HCT116 (cell line): ENCODE measurements around the gene LMNTD1. TPM values are rescaled to one million over a fixed set of nuclear protein-coding genes. Genes with fewer than 3 reads are reported as not detected.
"Not testable (repeated sequence)": the region's sequence is repeated elsewhere in the genome, so short reads cannot be mapped to it uniquely, and the experiment has no call there.

Experiments used
- ATAC-seq: fragments of 200-7000 bp; cut with Tn5 transposase; 2 replicates; pipeline ENCODE4 v1.9.1; 2020; ENCODE audit warnings: mild to moderate bottlenecking, moderate library complexity
- BruUV-seq: library from RNA; stranded (reverse); fragments of 400-500 nt; replicated peaks from 2 replicates; lab custom pipeline; 2021; lab: Mats Ljungman, UMichigan
- CTCF ChIA-PET: fragments of 300-600 bp; sonication (Branson Sonifier 250); formaldehyde crosslinking; loops from one replicate; lab custom pipeline; 2021; ENCODE audit warnings: antibody characterized with exemption; lab: Charles Lee
- POLR2A ChIA-PET: fragments of 300-600, 350-600 bp; sonication (Branson Sonifier 250); formaldehyde crosslinking; loops from one replicate; lab custom pipeline; 2021; ENCODE audit warnings: antibody characterized with exemption; lab: Charles Lee
- RAD21 ChIA-PET, 2 experiments: fragments of 300-600 bp; sonication (Branson Sonifier 250); formaldehyde crosslinking; loops; one replicate each; lab custom pipeline; 2023; ENCODE audit warnings: low total read pairs in 2 of 2; ENCODE audit not compliant: uncharacterized antibody in 2 of 2, unreplicated experiment in 2 of 2, low non-redundant PET in 1 of 2; lab: Charles Lee
- DNase-seq: peaks from one replicate; pipeline ENCODE4 v3.0.0-alpha.2; 2010; ENCODE audit warnings: low read depth, low spot score
- H2AFZ ChIP-seq: fragments of 200-600 bp; shearing (Covaris generic), sonication (generic); 2 replicates; pipeline ENCODE4 v1.6.1; 2017; ENCODE audit warnings: low read depth, mixed run types, mixed read lengths, antibody characterized with exemption, low read length; ENCODE audit not compliant: poor library complexity, severe bottlenecking
- H3K27ac ChIP-seq: 2 replicates; pipeline ENCODE4 v1.5.1; 2012; ENCODE audit warnings: low read depth, low read length
- H3K27me3 ChIP-seq: fragments of 200-600 bp; sonication (generic); 2 replicates; pipeline ENCODE4 v1.6.1; 2016; ENCODE audit warnings: mixed run types, low read length, mixed read lengths; ENCODE audit not compliant: insufficient read depth
- H3K36me3 ChIP-seq, 2 experiments: fragments of 200-500 bp in 1 of 2; fragments of 200-600 bp in 1 of 2; sonication (Bioruptor generic) in 1 of 2; sonication (generic) in 1 of 2; 2 replicates each; pipeline versions ENCODE4 v1.5.1 to v1.6.1; 2014 to 2016; ENCODE audit warnings: low read length in 2 of 2, inconsistent platforms in 1 of 2, mixed read lengths in 1 of 2, mixed run types in 1 of 2; ENCODE audit not compliant: insufficient read depth in 2 of 2, control insufficient read depth in 1 of 2
- H3K4me1 ChIP-seq, 2 experiments: fragments of 200-600 bp in 1 of 2; sonication (generic) in 1 of 2; 2 replicates each; pipeline versions ENCODE4 v1.5.1 to v1.6.1; 2012 to 2017; ENCODE audit warnings: low read length in 2 of 2, inconsistent platforms in 1 of 2, mild to moderate bottlenecking in 1 of 2, mixed read lengths in 1 of 2, mixed run types in 1 of 2, moderate library complexity in 1 of 2; ENCODE audit not compliant: insufficient read depth in 2 of 2, control insufficient read depth in 1 of 2
- H3K4me2 ChIP-seq: fragments of 200-600 bp; sonication (generic); 2 replicates; pipeline ENCODE4 v1.6.1; 2017; ENCODE audit warnings: mixed run types, low read length, mixed read lengths
- H3K4me3 ChIP-seq, 2 experiments: fragments of 200-600 bp in 1 of 2; sonication (generic) in 1 of 2; replicated peaks in 1 of 2; 2 replicates each; pipeline ENCODE4 v1.5.1; 2011 to 2016; ENCODE audit warnings: low read length in 2 of 2, control low read depth in 1 of 2, low read depth in 1 of 2, mild to moderate bottlenecking in 1 of 2, mixed read lengths in 1 of 2, mixed run types in 1 of 2
- H3K79me2 ChIP-seq: fragments of 200-600 bp; sonication (generic); 2 replicates; pipeline ENCODE4 v1.6.1; 2017; ENCODE audit warnings: mild to moderate bottlenecking, mixed run types, low read length, moderate library complexity, mixed read lengths; ENCODE audit not compliant: insufficient read depth
- H3K9ac ChIP-seq: fragments of 200-600 bp; sonication (generic); 2 replicates; pipeline ENCODE4 v1.6.1; 2016; ENCODE audit warnings: low read length, mixed read lengths
- H3K9me2 ChIP-seq: fragments of 200-600 bp; sonication (generic), shearing (Covaris generic); 2 replicates; pipeline ENCODE4 v1.6.1; 2017; ENCODE audit warnings: mixed run types, mild to moderate bottlenecking, moderate library complexity; ENCODE audit not compliant: insufficient read depth
- H3K9me3 ChIP-seq, 2 experiments: fragments of 200-500 bp in 1 of 2; fragments of 200-600 bp in 1 of 2; sonication (Bioruptor generic) in 1 of 2; sonication (generic) in 1 of 2; 2 replicates each; pipeline ENCODE4 v1.6.1; 2014 to 2017; ENCODE audit warnings: low read length in 2 of 2, mixed read lengths in 2 of 2, inconsistent platforms in 1 of 2, low read depth in 1 of 2, mild to moderate bottlenecking in 1 of 2, mixed run types in 1 of 2, moderate library complexity in 1 of 2; ENCODE audit not compliant: control insufficient read depth in 1 of 2, insufficient read depth in 1 of 2
- H4K20me1 ChIP-seq: fragments of 200-600 bp; sonication (generic), shearing (Covaris generic); 2 replicates; pipeline ENCODE4 v1.6.1; 2017; ENCODE audit warnings: mixed run types, mild to moderate bottlenecking, moderate library complexity; ENCODE audit not compliant: insufficient read depth
- JUND ChIP-seq: IDR thresholded peaks from 2 replicates; pipeline ENCODE4 v1.6.1; 2012
- SIN3A ChIP-seq: IDR thresholded peaks from 2 replicates; pipeline ENCODE4 v1.6.1; 2012; ENCODE audit warnings: low read depth
- TCF7L2 ChIP-seq: IDR thresholded peaks from 2 replicates; pipeline ENCODE4 v1.7.0; 2011; ENCODE audit warnings: borderline replicate concordance, inconsistent platforms; ENCODE audit not compliant: insufficient read depth, insufficient read length; ENCODE audit errors: extremely low read depth
- intact Hi-C: fragments of 100-400 bp; cut with micrococcal nuclease; formaldehyde crosslinking; loops from 2 replicates; pipeline ENCODE4 v1.10.0; 2022
- total RNA-seq: library from RNA; stranded (reverse); gene quantifications from one replicate; pipeline ENCODE4 v1.2.1, GENCODE V29; 2021; ENCODE audit not compliant: unreplicated experiment

LMNTD1 gene
- total RNA-seq, 1 experiment from 2014 or later: not detected

DNA sequence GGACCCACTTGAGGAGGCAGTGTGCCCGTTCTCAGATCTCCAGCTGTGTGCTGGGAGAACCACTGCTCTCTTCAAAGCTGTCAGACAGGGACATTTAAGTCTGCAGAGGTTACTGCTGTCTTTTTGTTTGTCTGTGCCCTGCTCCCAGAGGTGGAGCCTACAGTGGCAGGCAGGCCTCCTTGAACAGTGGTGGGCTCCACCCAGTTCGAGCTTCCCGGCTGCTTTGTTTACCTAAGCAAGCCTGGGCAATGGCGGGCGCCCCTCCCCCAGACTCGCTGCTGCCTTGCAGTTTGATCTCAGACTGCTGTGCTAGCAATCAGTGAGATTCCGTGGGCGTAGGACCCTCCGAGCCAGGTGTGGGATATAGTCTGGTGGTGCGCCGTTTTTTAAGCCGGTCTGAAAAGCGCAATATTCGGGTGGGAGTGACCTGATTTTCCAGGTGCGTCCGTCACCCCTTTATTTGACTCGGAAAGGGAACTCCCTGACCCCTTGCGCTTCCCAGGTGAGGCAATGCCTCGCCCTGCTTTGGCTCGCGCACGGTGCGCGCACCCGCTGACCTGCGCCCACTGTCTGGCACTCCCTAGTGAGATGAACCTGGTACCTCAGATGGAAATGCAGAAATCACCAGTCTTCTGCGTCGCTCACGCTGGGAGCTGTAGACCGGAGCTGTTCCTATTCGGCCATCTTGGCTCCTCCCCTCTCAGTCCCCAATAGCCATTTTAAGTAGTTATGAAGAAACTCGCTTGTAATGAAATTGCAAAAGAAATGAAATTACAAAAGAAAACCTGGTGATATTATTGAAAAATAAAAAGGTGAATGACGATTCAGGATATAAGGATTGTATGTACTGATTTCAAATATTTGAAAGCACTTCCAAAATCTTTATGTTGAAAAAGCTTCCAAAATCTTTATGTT is 63.9 kb downstream of the LMNTD1 start:
- H3K4me2 ChIP-seq, H3K9me2 ChIP-seq, DNase-seq, H3K9me3 ChIP-seq, H3K36me3 ChIP-seq, H3K9ac ChIP-seq, H4K20me1 ChIP-seq, intact Hi-C loops, H3K79me2 ChIP-seq, H3K27me3 ChIP-seq, RAD21 ChIA-PET, BruUV-seq, H3K27ac ChIP-seq, POLR2A ChIA-PET, H3K4me3 ChIP-seq, ATAC-seq, CTCF ChIA-PET, H2AFZ ChIP-seq, H3K4me1 ChIP-seq: not testable (repeated sequence)

DNA sequence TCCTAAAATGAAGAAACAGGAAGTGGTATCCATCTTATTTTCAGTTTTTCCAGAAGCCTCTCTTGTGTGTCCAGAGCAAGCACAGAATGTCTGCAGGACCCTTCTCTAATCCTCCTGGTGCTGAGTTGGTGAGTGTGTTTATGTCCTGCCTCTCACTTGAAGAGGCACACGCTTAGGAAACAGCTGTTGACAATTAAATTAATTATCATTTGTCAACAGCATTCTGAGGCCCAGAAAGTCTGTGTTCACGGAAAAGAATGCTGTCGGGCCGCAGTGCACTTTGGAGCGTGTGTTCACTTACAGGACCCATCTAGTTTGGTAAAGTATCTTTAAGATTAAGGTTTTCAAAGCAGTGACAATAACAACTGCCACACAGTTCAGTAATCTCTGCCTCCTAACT is 70.5 kb downstream of the LMNTD1 start:
- H3K9ac ChIP-seq: no peak overlapping the region
- no peak overlapping the region for H2AFZ ChIP-seq

More for the DNA sequence above, 70.5 kb downstream of the LMNTD1 start:
- no peak overlapping the region for H3K27ac ChIP-seq
- ATAC-seq: no peak
- H3K9me3 ChIP-seq: no peaks in the 10 kb centered on the region
- H3K79me2 ChIP-seq: no peaks in the 10 kb centered on the region
- H3K36me3 ChIP-seq: no peaks in the 10 kb centered on the region
- no peaks in the 10 kb centered on the region for H3K27me3 ChIP-seq
- no peaks in the 10 kb centered on the region for H4K20me1 ChIP-seq
- CTCF ChIA-PET: no interaction called here
- POLR2A ChIA-PET: no interaction called here
- RAD21 ChIA-PET: no interaction called here
- no TSS peak for BruUV-seq
- TF ChIP-seq TCF7L2: no peak
- TF ChIP-seq SIN3A: no peak
- no peak for TF ChIP-seq JUND
- TF ChIP-seq, all 23 proteins: peak for 0
- Histone ChIP-seq H3K4me3 (no peak overlapping the region), H3K4me2 (no peak overlapping the region), H3K4me1 (no peaks in the 10 kb centered on the region), H3K9me2 (no peaks in the 10 kb centered on the region)
- DNase-seq: no peak
- intact Hi-C loops: no loop called here
